Embryonic facial prominence (tissue), 1 donor: Measurements from ENCODE around the gene CHCHD6.

Experiments
- DNase-seq: peaks from one replicate; pipeline ENCODE4 v3.0.0-alpha.2; 2016; ENCODE audit errors: extremely low spot score

The CHCHD6 gene

GRCh38 chr3:126668450-126669401 lies 35.3 kb upstream of the CHCHD6 start:
- no peak for DNase-seq

DNA sequence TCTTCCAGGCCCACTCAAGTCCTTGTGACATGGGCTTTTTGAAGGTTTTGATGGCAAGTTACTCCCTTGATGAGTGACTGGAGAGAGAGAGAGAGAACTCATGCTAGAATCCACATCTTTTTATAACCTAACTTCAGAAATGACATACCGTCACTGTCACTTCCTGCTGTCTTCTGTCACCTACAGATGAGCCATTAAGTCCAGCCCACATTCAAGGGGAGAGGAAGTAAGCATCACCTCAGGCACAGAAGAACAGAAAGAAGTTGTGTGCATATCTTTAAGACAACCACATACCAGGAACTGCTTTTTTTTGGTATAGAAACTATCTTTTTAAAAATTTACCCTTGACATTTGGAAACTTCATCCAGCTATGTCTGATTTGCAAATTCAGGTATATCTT lies 32.5 kb upstream of the CHCHD6 start:
- no peak for DNase-seq

- no peak for DNase-seq
These were observed 31.7 kb upstream of the CHCHD6 start for GRCh38 chr3:126672340-126672739.

GRCh38 chr3:126672741-126673140 lies 31.3 kb upstream of the CHCHD6 start:
- no peak for DNase-seq

DNA sequence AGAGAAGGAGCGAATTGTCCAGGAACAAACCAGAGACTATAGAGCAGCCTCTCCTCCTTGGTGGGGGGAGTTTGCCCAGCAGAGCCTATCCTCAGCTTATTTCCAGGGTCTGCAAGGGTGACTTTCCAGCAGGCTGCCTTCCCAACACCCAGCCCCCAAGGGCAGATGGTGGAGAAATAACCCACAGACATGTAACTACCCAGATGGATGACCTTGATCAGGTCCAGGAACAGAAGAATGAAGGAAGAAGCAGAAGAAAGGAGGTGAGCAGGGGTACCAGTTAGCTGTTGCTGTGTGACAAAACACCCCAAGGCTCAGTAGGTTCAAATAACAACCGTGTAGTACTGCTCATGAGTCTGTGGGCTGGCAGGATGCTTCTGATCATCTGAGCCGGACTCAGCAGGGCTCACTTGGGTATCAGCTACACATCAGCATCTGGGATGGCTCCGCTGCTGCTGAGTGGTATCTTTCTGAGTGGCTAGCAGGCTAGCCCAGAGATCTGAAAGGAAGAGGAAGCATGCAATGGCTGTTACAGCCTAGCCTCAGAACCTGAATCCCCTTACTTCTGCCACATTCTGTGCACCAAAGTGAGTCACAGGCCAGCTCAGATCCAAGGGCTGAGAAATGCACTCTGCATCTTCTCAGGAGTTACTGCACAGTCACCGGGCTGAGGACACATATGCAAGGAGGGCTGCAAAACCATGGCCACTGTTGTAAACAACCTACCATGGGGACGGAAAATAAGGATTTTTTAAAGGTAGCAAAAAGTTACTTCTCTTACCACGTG lies 26.9 kb upstream of the CHCHD6 start:
- DNase-seq: no peak

- DNase-seq: no peak
These were observed 26.1 kb upstream of the CHCHD6 start for GRCh38 chr3:126677862-126678503.

DNA sequence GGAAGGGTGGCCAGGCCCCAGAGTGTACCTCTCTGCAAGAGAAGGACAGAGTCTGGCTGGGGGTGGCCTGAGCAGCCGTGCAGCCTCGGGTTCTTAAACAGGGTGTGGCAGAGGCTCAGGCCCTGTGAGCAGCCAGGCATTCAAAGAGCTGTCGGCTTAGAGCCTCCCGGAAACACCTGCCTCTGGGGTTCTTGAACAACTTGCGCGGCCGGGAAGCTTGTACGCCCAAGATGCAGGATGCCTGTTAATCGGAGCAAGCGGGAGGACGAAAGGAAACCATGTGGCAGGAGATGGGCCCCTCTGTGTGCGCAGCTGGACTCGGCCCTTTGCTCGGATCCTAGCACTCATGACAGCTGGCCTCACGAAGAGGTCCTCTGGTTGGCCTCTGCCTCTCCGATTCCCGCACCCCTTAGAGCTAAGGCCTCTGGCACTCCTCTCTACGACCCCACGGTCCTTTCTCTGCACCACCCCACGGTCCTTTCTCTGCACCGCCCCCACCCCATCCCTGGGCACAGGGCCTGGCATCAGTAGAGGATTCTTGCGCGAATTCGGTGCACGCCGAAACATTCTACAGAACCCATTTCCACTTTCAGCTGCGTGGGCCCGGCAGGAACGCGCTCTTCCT lies 25.2 kb upstream of the CHCHD6 start:
- DNase-seq: no peak

- no peak for DNase-seq
These were observed 24.7 kb upstream of the CHCHD6 start for GRCh38 chr3:126679318-126679751.

GRCh38 chr3:126679831-126680666 lies 24.0 kb upstream of the CHCHD6 start:
- DNase-seq: no peak

DNA sequence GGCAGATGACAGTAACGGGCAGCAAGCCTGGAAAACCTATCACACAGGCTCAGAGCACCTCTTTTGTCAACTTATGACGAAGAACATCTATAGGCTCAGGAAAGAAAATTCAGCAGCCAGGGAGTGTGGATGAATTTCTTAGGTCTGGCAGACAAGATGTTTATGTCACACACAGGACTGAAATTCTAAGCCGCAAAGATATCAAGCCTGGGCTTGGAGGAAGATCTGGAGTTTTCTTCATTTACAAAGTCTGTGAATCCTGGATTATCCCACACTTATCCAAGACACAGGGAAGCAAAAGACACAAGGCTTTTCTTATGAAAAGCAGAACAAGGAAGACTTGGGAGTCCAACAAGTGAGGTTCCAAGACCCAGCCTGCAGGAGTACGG lies 23.4 kb upstream of the CHCHD6 start:
- DNase-seq: no peak

GRCh38 chr3:126682009-126682408 lies 22.0 kb upstream of the CHCHD6 start:
- no peak for DNase-seq

DNA sequence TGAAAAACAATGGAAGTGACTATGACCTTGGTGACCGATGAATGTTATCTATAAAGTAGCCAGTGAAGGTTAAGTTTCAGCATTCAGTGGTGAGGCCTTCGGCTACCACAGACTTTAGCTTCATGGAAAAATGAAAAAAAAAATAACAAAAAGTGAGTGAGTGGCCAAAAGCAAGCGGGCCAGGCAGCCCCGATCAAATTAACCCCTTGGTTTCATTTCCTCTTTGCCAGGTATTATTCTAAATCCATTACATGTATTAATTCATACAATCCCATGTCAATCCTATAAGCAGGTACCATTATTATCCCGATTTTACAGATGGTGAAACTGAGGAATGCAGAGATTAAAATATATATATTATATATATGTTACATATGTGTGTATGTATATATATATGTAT lies 21.0 kb upstream of the CHCHD6 start:
- no peak for DNase-seq

DNA sequence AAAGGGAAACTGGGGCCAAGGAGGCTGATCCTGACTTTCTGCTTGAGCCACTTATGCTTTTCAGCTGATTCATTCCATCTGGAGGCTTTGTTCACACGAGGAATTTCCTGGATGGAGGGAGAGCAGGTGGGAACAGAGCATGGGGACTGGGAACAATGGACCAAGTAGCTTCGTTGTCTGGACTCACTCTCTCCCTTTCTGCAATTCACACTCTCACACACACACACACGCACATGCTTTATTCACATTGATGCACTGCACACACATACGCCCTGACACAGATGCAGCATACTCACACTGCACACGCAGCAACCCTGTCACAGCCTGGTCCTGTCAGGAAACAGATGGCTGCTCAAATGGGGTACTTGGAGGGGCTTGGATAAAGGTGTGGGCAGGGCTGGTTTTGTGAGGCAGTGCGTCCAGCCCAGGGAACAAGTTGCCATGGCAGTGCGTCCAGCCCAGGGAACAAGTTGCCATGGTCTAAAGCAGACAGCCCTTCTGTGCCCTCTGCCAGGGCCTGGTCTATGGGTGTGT lies 19.8 kb upstream of the CHCHD6 start:
- no peak for DNase-seq

- no peak for DNase-seq
These were observed 19.0 kb upstream of the CHCHD6 start for GRCh38 chr3:126685021-126685420.

DNA sequence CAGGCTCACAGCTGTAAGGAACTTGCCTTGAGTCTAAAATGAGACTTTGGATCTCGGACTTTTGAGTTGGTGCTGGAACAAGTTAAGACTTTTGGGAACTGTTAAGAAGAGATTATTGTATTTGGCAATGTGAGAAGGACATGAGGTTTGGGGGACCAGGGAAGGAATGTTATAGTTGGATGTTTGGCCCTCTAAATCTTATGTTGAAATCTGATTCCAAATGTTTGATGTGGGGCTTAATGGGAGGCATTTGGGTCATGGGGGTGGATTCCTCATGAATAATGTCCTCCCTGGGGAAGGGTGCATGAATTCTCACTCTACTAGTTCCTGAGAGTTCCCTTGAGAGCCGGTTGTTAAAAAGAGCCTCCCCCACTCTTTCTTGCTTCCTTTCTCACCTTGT lies 18.5 kb upstream of the CHCHD6 start:
- DNase-seq: no peak

DNA sequence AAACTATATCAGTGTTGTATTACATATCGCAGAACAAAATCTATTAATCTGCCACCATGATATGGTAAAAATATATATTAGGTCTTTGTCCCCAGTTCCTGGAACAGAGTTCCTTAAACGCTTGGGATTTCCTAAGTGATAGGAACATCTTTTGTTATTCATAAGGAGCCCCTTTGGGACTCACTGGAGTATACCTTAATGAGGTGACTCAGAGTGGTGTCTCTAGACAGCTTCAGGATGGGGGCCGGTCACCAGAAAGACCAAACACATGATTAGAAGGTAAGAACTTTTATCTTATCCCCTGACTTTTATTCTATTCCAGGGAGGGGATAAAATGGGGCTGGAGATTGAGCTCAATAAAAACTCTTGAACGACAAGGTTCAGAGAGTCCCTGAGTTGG lies 12.3 kb upstream of the CHCHD6 start:
- DNase-seq: no peak

GRCh38 chr3:126692858-126693257 lies 11.2 kb upstream of the CHCHD6 start:
- DNase-seq: no peak

DNA sequence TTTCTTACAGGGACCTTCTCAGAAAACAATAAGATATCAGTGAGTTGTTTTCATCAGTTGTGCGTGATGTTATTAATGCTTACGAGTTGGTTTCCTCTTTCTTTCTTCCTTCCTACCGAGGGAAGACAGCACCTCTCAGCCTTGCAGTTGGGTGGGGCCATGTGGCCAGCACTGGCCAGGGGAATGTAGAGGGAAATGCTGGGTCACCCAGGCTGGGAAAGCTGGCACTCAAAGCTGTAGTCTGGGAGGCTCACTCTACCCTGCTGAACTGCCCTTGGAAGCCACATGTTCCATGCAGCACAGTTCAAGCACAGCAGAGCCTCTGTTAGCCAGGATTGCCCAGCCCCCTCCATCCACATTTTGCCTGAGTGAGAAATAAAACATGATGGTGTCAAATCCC lies 10.1 kb upstream of the CHCHD6 start:
- DNase-seq: no peak

DNA sequence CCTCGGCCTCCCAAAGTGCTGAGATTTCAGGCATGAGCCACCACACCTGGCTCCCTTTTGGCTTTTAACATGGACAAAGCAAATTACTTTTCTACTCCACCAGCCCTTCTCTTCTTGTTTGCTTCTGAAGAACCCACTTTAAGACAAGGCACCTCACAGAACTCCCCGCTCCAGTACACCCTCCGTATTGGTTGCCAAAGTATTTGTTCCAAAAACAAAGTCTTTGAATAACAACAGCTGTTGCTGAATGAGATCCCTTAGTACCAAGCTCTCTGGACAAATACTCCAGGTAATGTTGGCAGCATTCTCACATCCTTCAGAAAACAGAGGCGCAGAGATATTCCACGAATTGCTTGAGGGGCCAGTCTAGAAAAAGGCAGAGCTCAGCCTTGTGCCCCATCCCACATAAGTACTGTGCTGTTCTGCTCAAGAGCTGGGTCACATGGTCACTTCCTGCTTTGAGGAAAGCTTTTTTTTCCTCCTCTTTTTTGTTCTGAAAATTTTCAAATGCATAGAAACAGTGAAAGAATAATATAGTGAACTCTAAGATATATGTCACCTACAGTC lies 7.3 kb upstream of the CHCHD6 start:
- DNase-seq: no peak

DNA sequence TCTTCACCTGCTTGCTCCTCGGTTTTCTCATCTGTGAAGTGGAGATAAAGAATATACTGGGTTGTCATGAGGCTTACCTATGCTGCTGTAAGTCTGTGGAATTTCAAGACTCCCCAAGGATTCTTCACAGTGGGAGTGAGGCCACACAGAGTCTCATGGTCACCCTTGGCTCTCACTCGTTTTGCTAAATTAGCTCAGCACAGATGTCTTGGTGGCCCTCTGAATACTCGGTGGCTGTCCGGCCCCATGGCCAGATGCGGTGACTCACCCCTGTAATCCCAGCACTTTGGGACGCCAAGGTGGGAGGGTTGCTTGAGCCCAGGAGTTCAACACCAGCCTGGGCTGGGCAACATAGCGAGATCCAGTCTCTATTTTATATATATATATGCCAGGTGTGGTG lies 5.0 kb upstream of the CHCHD6 start:
- no peak for DNase-seq
